Endothelial cell of umbilical vein (primary cell): ENCODE measurements around the gene POLR2H. TPM values are rescaled to one million over a fixed set of nuclear protein-coding genes. Genes with fewer than 3 reads are reported as not detected.

Experiments used
- BruUV-seq: library from RNA; stranded (reverse); fragments of 400-500 nt; replicated peaks from 2 replicates; lab custom pipeline; 2021; lab: Mats Ljungman, UMichigan
- CTCF ChIA-PET: fragments of 300-600, 350-600 bp; sonication (Branson Sonifier 250); formaldehyde crosslinking; loops from one replicate; lab custom pipeline; 2021; ENCODE audit warnings: antibody characterized with exemption, inconsistent platforms; lab: Charles Lee
- POLR2A ChIA-PET: fragments of 300-600, 350-600 bp; sonication (Branson Sonifier 250); formaldehyde crosslinking; loops from one replicate; lab custom pipeline; 2021; ENCODE audit warnings: antibody characterized with exemption, inconsistent platforms; lab: Charles Lee
- DNase-seq: peaks from one replicate; pipeline ENCODE4 v3.0.0-alpha.2; 2011; ENCODE audit warnings: low read depth, low spot score
- FAIRE-seq: peaks from 2 replicates; lab custom pipeline; 2011; peaks lifted over from hg19 to GRCh38; lab: Jason Lieb, UNC
- H2AFZ ChIP-seq: 2 replicates; pipeline ENCODE4 v1.6.0; 2012; ENCODE audit warnings: low read depth, low read length, control low read depth, inconsistent platforms
- H3K27ac ChIP-seq: 2 replicates; pipeline ENCODE4 v1.5.1; 2011; ENCODE audit warnings: low read depth, mild to moderate bottlenecking, control low read depth, low read length, moderate library complexity; ENCODE audit not compliant: insufficient read depth
- H3K27me3 ChIP-seq, 2 experiments: 2 replicates each; pipeline versions ENCODE4 v1.6.0 to v1.6.1; 2011; ENCODE audit warnings: low read length in 2 of 2, mixed read lengths in 1 of 2; ENCODE audit not compliant: control insufficient read depth in 2 of 2, insufficient read depth in 2 of 2
- H3K36me3 ChIP-seq, 2 experiments: 2 replicates in 1 of 2; 3 replicates in 1 of 2; pipeline ENCODE4 v1.5.1; 2011; ENCODE audit warnings: low read length in 2 of 2, mild to moderate bottlenecking in 1 of 2, moderate library complexity in 1 of 2; ENCODE audit not compliant: control insufficient read depth in 2 of 2, insufficient read depth in 2 of 2; ENCODE audit errors: extremely low read depth in 1 of 2
- H3K4me1 ChIP-seq: 3 replicates; pipeline ENCODE4 v1.5.1; 2011; ENCODE audit warnings: mild to moderate bottlenecking, low read length; ENCODE audit not compliant: control insufficient read depth, insufficient read depth; ENCODE audit errors: extremely low read depth
- H3K4me2 ChIP-seq: 2 replicates; pipeline ENCODE4 v1.6.1; 2011; ENCODE audit warnings: low read length, control low read depth, mixed read lengths; ENCODE audit not compliant: insufficient read depth
- H3K4me3 ChIP-seq, 3 experiments: fragments of 200-600 bp in 1 of 3; sonication (generic), shearing (Covaris generic) in 1 of 3; replicated peaks in 1 of 3; 2 replicates each; pipeline ENCODE4 v1.5.1; 2011 to 2016; ENCODE audit warnings: control low read depth in 3 of 3, low read length in 3 of 3, mild to moderate bottlenecking in 2 of 3, inconsistent platforms in 1 of 3, low read depth in 1 of 3, moderate library complexity in 1 of 3; ENCODE audit not compliant: insufficient read depth in 1 of 3
- H3K79me2 ChIP-seq: 2 replicates; pipeline ENCODE4 v1.6.0; 2012; ENCODE audit warnings: low read length, inconsistent platforms; ENCODE audit not compliant: control insufficient read depth, insufficient read depth
- H3K9ac ChIP-seq: replicated peaks from 2 replicates; pipeline ENCODE3; 2011; ENCODE audit warnings: low read length, control low read depth; ENCODE audit not compliant: insufficient read depth; ENCODE audit errors: extremely low read depth
- H3K9me1 ChIP-seq: replicated peaks from 3 replicates; pipeline ENCODE4 v1.6.0; 2011; ENCODE audit warnings: mild to moderate bottlenecking, low read length; ENCODE audit not compliant: control insufficient read depth, insufficient read depth; ENCODE audit errors: extremely low read depth
- H3K9me3 ChIP-seq: replicated peaks from 2 replicates; pipeline ENCODE4 v1.5.1; 2012; ENCODE audit warnings: low read length, inconsistent platforms; ENCODE audit not compliant: control insufficient read depth, insufficient read depth
- H4K20me1 ChIP-seq: replicated peaks from 2 replicates; pipeline ENCODE3; 2011; ENCODE audit warnings: mild to moderate bottlenecking, low read length; ENCODE audit not compliant: control insufficient read depth, insufficient read depth; ENCODE audit errors: extremely low read depth
- EZH2 ChIP-seq: IDR thresholded peaks from 2 replicates; pipeline ENCODE4 v1.6.1; 2012; ENCODE audit warnings: borderline replicate concordance, low read depth, mild to moderate bottlenecking, moderate library complexity, low read length, inconsistent platforms; ENCODE audit not compliant: severe bottlenecking
- FOS ChIP-seq: IDR thresholded peaks from 2 replicates; pipeline ENCODE4 v1.6.1; 2011; ENCODE audit warnings: mild to moderate bottlenecking, low read length, moderate library complexity, borderline replicate concordance; ENCODE audit not compliant: insufficient read depth
- GATA2 ChIP-seq: IDR thresholded peaks from 2 replicates; pipeline ENCODE4 v1.7.0; 2011; ENCODE audit warnings: low read depth, mild to moderate bottlenecking, moderate library complexity, mixed read lengths, low read length; ENCODE audit not compliant: insufficient read length, insufficient read depth
- JUN ChIP-seq: IDR thresholded peaks from 2 replicates; pipeline ENCODE4 v1.6.1; 2011; ENCODE audit warnings: borderline replicate concordance, low read depth; ENCODE audit not compliant: insufficient read length, insufficient read depth
- MAX ChIP-seq: IDR thresholded peaks from 2 replicates; pipeline ENCODE4 v1.6.1; 2011; ENCODE audit not compliant: insufficient read depth, insufficient read length
- MYC ChIP-seq: IDR thresholded peaks from one replicate; pipeline ENCODE4 v1.6.1; 2011; ENCODE audit warnings: mild to moderate bottlenecking, low read depth, low read length
- POLR2A ChIP-seq: IDR thresholded peaks from 2 replicates; pipeline ENCODE4 v1.6.1; 2012; ENCODE audit warnings: low read depth, mild to moderate bottlenecking, control low read depth, low read length
- POLR2AphosphoS5 ChIP-seq: IDR thresholded peaks from 2 replicates; pipeline ENCODE4 v1.6.1; 2012; ENCODE audit warnings: low read depth, mild to moderate bottlenecking, control low read depth, low read length, moderate library complexity; ENCODE audit not compliant: insufficient read depth
- dilution Hi-C: fragments of 300-500 bp; cut with MboI; formaldehyde crosslinking; loops from one replicate; pipeline ENCODE4 v1.15.0; 2019; ENCODE audit warnings: low sequenced_read_pairs; ENCODE audit not compliant: extremely low pct_ligation_motif_present
- intact Hi-C: fragments of 100-400 bp; cut with micrococcal nuclease; formaldehyde crosslinking; loops from one replicate; pipeline ENCODE4 v1.10.0; 2022
- polyA plus RNA-seq, 4 experiments: library from polyadenylated mRNA; depleted of rRNA in 3 of 4; stranded (reverse) in 3 of 4; unstranded in 1 of 4; fragments of >200 nt; gene quantifications; 2 replicates each; pipeline versions ENCODE4 v1.2.1 to v1.2.3, GENCODE V29; 2011 to 2012; ENCODE audit warnings: missing spikeins in 1 of 4
- total RNA-seq: library from RNA; stranded (reverse); gene quantifications from 2 replicates; pipeline ENCODE4 v1.2.3, GENCODE V29; 2021
- TF ChIP-seq, protein P1 (sequence below), 2 donors: IDR thresholded peaks; 1 replicate in 1 of 2; 2 replicates in 1 of 2; pipeline ENCODE4 v1.5.1; 2011; ENCODE audit warnings: low read length in 2 of 2, mild to moderate bottlenecking in 2 of 2, moderate library complexity in 2 of 2, control low read depth in 1 of 2, inconsistent platforms in 1 of 2, low read depth in 1 of 2; ENCODE audit not compliant: insufficient read depth in 1 of 2; ENCODE audit errors: extremely low read depth in 1 of 2

POLR2H gene
- total and polyA plus RNA-seq, 2 donors (not counting 3 experiments of a cell fraction or from before 2014, with no cell fraction given), result 89.0 to 276 TPM

- ChIA-PET POLR2A (no interaction called here), CTCF (no interaction called here)
- BruUV-seq, result no TSS peak
- no peak for DNase-seq
- no peak for FAIRE-seq
- no peak overlapping the region for H2AFZ ChIP-seq
- H3K4me3 ChIP-seq, result no peak overlapping the region
- H3K79me2 ChIP-seq, result no peaks in the 10 kb centered on the region
- H4K20me1 ChIP-seq, result no peaks in the 10 kb centered on the region
- intact Hi-C loops, result no loop called here
- no peaks in the 10 kb centered on the region for H3K9me3 ChIP-seq
- TF ChIP-seq GATA2 (no peak), MYC (no peak), POLR2AphosphoS5 (no peak), EZH2 (no peak), POLR2A (no peak), MAX (no peak), JUN (no peak), FOS (no peak)
- TF ChIP-seq, protein P1, sequence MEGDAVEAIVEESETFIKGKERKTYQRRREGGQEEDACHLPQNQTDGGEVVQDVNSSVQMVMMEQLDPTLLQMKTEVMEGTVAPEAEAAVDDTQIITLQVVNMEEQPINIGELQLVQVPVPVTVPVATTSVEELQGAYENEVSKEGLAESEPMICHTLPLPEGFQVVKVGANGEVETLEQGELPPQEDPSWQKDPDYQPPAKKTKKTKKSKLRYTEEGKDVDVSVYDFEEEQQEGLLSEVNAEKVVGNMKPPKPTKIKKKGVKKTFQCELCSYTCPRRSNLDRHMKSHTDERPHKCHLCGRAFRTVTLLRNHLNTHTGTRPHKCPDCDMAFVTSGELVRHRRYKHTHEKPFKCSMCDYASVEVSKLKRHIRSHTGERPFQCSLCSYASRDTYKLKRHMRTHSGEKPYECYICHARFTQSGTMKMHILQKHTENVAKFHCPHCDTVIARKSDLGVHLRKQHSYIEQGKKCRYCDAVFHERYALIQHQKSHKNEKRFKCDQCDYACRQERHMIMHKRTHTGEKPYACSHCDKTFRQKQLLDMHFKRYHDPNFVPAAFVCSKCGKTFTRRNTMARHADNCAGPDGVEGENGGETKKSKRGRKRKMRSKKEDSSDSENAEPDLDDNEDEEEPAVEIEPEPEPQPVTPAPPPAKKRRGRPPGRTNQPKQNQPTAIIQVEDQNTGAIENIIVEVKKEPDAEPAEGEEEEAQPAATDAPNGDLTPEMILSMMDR (IDR thresholded peaks at IDR 0.05; ENCODE audit: extremely low read depth in 1 of 2, insufficient read depth in 1 of 2, low read depth in 1 of 2, low read length in 2 of 2), result no peak
- dilution Hi-C loops, result no loop called here
- no peak overlapping the region for H3K4me2 ChIP-seq
- no peak overlapping the region for H3K27ac ChIP-seq
- no peak overlapping the region for H3K9ac ChIP-seq
- H3K36me3 ChIP-seq, result peaks cover 0 to 5% of the 10 kb centered on the region in 2 experiments
- H3K4me1 ChIP-seq, result no peaks in the 10 kb centered on the region
- no peaks in the 10 kb centered on the region for H3K27me3 ChIP-seq
- H3K9me1 ChIP-seq, result no peaks in the 10 kb centered on the region
Observed at GRCh38 chr3:184351511-184352148, 9.9 kb upstream of the POLR2H start.
